H1 (cell line): ENCODE results near the gene UFM1. TPM values are rescaled to one million over a fixed set of nuclear protein-coding genes. Genes with fewer than 3 reads are reported as not detected.

ENCODE experiments used
- CHD1 ChIP-seq: IDR thresholded peaks from 2 replicates; pipeline ENCODE4 v1.6.1; 2012; ENCODE audit warnings: low read depth, low read length, improper control_type of control experiment
- CHD2 ChIP-seq: IDR thresholded peaks from 2 replicates; pipeline ENCODE4 v1.6.1; 2012; ENCODE audit warnings: low read length, improper control_type of control experiment
- EGR1 ChIP-seq: IDR thresholded peaks from 2 replicates; pipeline ENCODE4 v1.6.1; 2011; ENCODE audit warnings: low read depth, low read length, borderline replicate concordance
- FOSL1 ChIP-seq: IDR thresholded peaks from 2 replicates; pipeline ENCODE4 v1.6.1; 2011; ENCODE audit warnings: mild to moderate bottlenecking, low read depth, low read length, moderate library complexity; ENCODE audit not compliant: insufficient read depth
- HDAC6 ChIP-seq: IDR thresholded peaks from one replicate; pipeline ENCODE4 v1.7.1; 2012; ENCODE audit warnings: low read depth, mild to moderate bottlenecking, inconsistent platforms, low read length, moderate library complexity
- NRF1 ChIP-seq: IDR thresholded peaks from 2 replicates; pipeline ENCODE4 v1.6.1; 2011; ENCODE audit warnings: mild to moderate bottlenecking, low read depth, low read length, improper control_type of control experiment
- PHF8 ChIP-seq: fragments of 200-600 bp; sonication (generic); conservative IDR thresholded peaks from 2 replicates; pipeline ENCODE4 v1.7.1; 2012; ENCODE audit warnings: low read depth, mild to moderate bottlenecking, inconsistent platforms, low read length, moderate library complexity
- RNF2 ChIP-seq: fragments of 200-900, 300-1000 bp; sonication (generic); IDR thresholded peaks from 2 replicates; pipeline ENCODE4 v1.7.1; 2016; ENCODE audit warnings: borderline replicate concordance, low read depth, mild to moderate bottlenecking, antibody characterized with exemption, low read length; ENCODE audit not compliant: poor library complexity, severe bottlenecking; ENCODE audit errors: missing control alignments
- TAF1 ChIP-seq: IDR thresholded peaks from 2 replicates; pipeline ENCODE4 v1.6.1; 2011; ENCODE audit warnings: mild to moderate bottlenecking, low read depth, low read length
- polyA plus RNA-seq, 7 experiments: library from polyadenylated mRNA; depleted of rRNA in 3 of 7; stranded (reverse) in 5 of 7; unstranded in 2 of 7; fragments of >200 nt in 5 of 7; fragments of 200-250 nt in 2 of 7; gene quantifications; 1 replicate in 5 of 7; 2 replicates in 1 of 7; 4 replicates in 1 of 7; pipeline versions ENCODE4 v1.2.1 to v1.2.3, GENCODE V29; 2011 to 2013; ENCODE audit warnings: missing spikeins in 2 of 7, mixed read lengths in 2 of 7
- total RNA-seq: library from RNA; stranded (reverse); fragmentation: NEBNext Ultra II Directional; extraction: Animal tissue kit (Norgen Biotek cat#: 25700); gene quantifications from 2 replicates; pipeline ENCODE4 v1.2.1, GENCODE V29; 2021

Gene UFM1
- total and polyA plus RNA-seq, 2 of the 8 experiments (the other 6 are each of a cell fraction or from before 2014, with no cell fraction given) = 16.0 to 34.3 TPM

DNA sequence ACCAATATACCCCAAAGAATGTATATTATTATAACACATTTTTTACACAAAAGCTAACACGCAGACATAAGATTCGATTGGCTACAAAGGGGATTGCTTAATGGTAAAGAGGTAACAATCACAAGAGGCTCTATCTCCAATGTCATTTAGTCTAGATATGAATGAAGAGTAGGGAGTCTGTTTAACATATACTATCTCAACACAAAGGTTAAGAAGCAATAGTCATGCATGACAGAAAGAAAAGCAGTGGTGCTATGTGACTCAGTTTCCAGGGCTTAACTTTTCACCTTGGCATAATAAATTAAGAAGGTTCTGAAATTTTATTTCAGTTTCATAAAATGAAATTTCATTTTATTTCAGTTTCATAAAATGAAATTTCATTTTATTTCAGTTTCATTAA lies 33.3 kb downstream of the UFM1 start (continued):
- TF ChIP-seq RNF2 (no peak), NRF1 (no peak), FOSL1 (no peak), TAF1 (no peak), EGR1 (no peak), CHD2 (no peak), HDAC6 (no peak), CHD1 (no peak), PHF8 (no peak)
- TF ChIP-seq, all 59 proteins: peak for 0
